IMR-90 (cell line): Measurements from ENCODE around the gene TNFRSF4. TPM values are rescaled to one million over a fixed set of nuclear protein-coding genes. Genes with fewer than 3 reads are reported as not detected.

Experiments used
- ATAC-seq: fragments of 200-7000 bp; cut with Tn5 transposase; 2 replicates; pipeline ENCODE4 v1.9.1; 2020; ENCODE audit warnings: low read depth, mild to moderate bottlenecking, moderate library complexity
- BruUV-seq: library from RNA; stranded (reverse); fragments of 400-500 nt; replicated peaks from 2 replicates; lab custom pipeline; 2021; lab: Mats Ljungman, UMichigan
- CTCF ChIA-PET: fragments of 300-600 bp; formaldehyde crosslinking; extraction: SDS; loops from one replicate; lab custom pipeline; 2021; ENCODE audit warnings: antibody characterized with exemption; lab: Yijun Ruan, JAX
- POLR2A ChIA-PET: fragments of 300-600 bp; sonication (Branson Sonifier 250); formaldehyde crosslinking; loops from one replicate; lab custom pipeline; 2022; ENCODE audit warnings: antibody characterized with exemption; ENCODE audit not compliant: unreplicated experiment; lab: Charles Lee
- DNase-seq: peaks from one replicate; pipeline ENCODE4 v3.0.0; 2013
- H2AFZ ChIP-seq: replicated peaks from 2 replicates; pipeline ENCODE3; 2013; ENCODE audit warnings: low read length, mild to moderate bottlenecking; ENCODE audit not compliant: poor library complexity
- H2AK5ac ChIP-seq: 2 replicates; pipeline ENCODE4 v1.6.1; 2013; ENCODE audit warnings: low read depth, low read length, inconsistent platforms
- H2AK9ac ChIP-seq: replicated peaks from 2 replicates; pipeline ENCODE3; 2013; ENCODE audit warnings: mild to moderate bottlenecking, low read depth, low read length, moderate library complexity; ENCODE audit not compliant: poor library complexity
- H2BK120ac ChIP-seq: 2 replicates; pipeline ENCODE4 v1.6.1; 2013; ENCODE audit warnings: low read depth, low read length, inconsistent platforms
- H2BK15ac ChIP-seq: 3 replicates; pipeline ENCODE4 v1.6.1; 2013; ENCODE audit warnings: low read depth, low read length, inconsistent platforms
- H2BK20ac ChIP-seq: 2 replicates; pipeline ENCODE4 v1.6.1; 2013; ENCODE audit warnings: low read depth, mild to moderate bottlenecking, inconsistent platforms, low read length, moderate library complexity
- H2BK5ac ChIP-seq: 2 replicates; pipeline ENCODE4 v1.6.1; 2013; ENCODE audit warnings: mild to moderate bottlenecking, low read depth, low read length, inconsistent platforms; ENCODE audit not compliant: poor library complexity, severe bottlenecking
- H3K14ac ChIP-seq: replicated peaks from 2 replicates; pipeline ENCODE4 v1.6.1; 2013; ENCODE audit warnings: low read depth, low read length, inconsistent platforms
- H3K18ac ChIP-seq: 2 replicates; pipeline ENCODE4 v1.6.1; 2013; ENCODE audit warnings: low read depth, low read length, control low read depth
- H3K23ac ChIP-seq: 2 replicates; pipeline ENCODE4 v1.6.1; 2013; ENCODE audit warnings: low read depth, low read length, inconsistent platforms
- H3K27ac ChIP-seq: 2 replicates; pipeline ENCODE4 v1.5.1; 2013; ENCODE audit warnings: mild to moderate bottlenecking, control low read depth, low read length; ENCODE audit not compliant: insufficient read depth
- H3K27me3 ChIP-seq: 2 replicates; pipeline ENCODE4 v1.6.1; 2013; ENCODE audit warnings: low read length; ENCODE audit not compliant: control insufficient read depth, insufficient read depth
- H3K36me3 ChIP-seq: 2 replicates; pipeline ENCODE4 v1.6.1; 2013; ENCODE audit warnings: low read length, mixed read lengths; ENCODE audit not compliant: control insufficient read depth, insufficient read depth
- H3K4ac ChIP-seq: 2 replicates; pipeline ENCODE4 v1.6.1; 2013; ENCODE audit warnings: low read depth, low read length, inconsistent platforms
- H3K4me1 ChIP-seq: 2 replicates; pipeline ENCODE4 v1.6.1; 2013; ENCODE audit warnings: low read length, mixed read lengths; ENCODE audit not compliant: control insufficient read depth, insufficient read depth
- H3K4me2 ChIP-seq: 2 replicates; pipeline ENCODE4 v1.6.1; 2013; ENCODE audit warnings: low read depth, mild to moderate bottlenecking, control low read depth, low read length, moderate library complexity
- H3K4me3 ChIP-seq: 2 replicates; pipeline ENCODE4 v1.5.1; 2013; ENCODE audit warnings: low read depth, mild to moderate bottlenecking, control low read depth, low read length, moderate library complexity; ENCODE audit not compliant: insufficient read depth
- H3K56ac ChIP-seq: 2 replicates; pipeline ENCODE4 v1.6.1; 2013; ENCODE audit warnings: low read length, inconsistent platforms; ENCODE audit not compliant: insufficient read depth; ENCODE audit errors: extremely low read depth
- H3K79me1 ChIP-seq, 2 experiments: 2 replicates each; pipeline ENCODE4 v1.6.1; 2013; ENCODE audit warnings: low read length in 2 of 2, inconsistent platforms in 1 of 2, low read depth in 1 of 2
- H3K9ac ChIP-seq: 2 replicates; pipeline ENCODE4 v1.6.1; 2013; ENCODE audit warnings: low read depth, low read length, control low read depth
- H3K9me1 ChIP-seq: 2 replicates; pipeline ENCODE4 v1.6.1; 2013; ENCODE audit warnings: low read length, inconsistent platforms; ENCODE audit not compliant: insufficient read depth
- H3K9me3 ChIP-seq: 2 replicates; pipeline ENCODE4 v1.6.1; 2013; ENCODE audit warnings: low read length; ENCODE audit not compliant: control insufficient read depth, insufficient read depth
- H4K20me1 ChIP-seq: 2 replicates; pipeline ENCODE4 v1.6.1; 2013; ENCODE audit warnings: low read length, inconsistent platforms; ENCODE audit not compliant: insufficient read depth
- H4K5ac ChIP-seq: 2 replicates; pipeline ENCODE4 v1.6.1; 2013; ENCODE audit warnings: mild to moderate bottlenecking, low read depth, low read length, control low read depth
- H4K8ac ChIP-seq, 2 experiments: 2 replicates each; pipeline ENCODE4 v1.6.1; 2013; ENCODE audit warnings: low read depth in 2 of 2, low read length in 2 of 2, control low read depth in 1 of 2, inconsistent platforms in 1 of 2
- H4K91ac ChIP-seq: 2 replicates; pipeline ENCODE4 v1.6.1; 2013; ENCODE audit warnings: low read depth, low read length, inconsistent platforms; ENCODE audit not compliant: insufficient read depth
- RFX5 ChIP-seq: IDR thresholded peaks from 2 replicates; pipeline ENCODE4 v1.8.0; 2012; ENCODE audit warnings: low read depth, mild to moderate bottlenecking, low read length, moderate library complexity
- WGBS, 2 experiments: methylation state at CpG; one replicate each; pipeline versions ENCODE4 v1.1.5 to v1.1.7; 2013; ENCODE audit warnings: missing lambda C conversion rate in 2 of 2; ENCODE audit not compliant: insufficient read length in 1 of 2; ENCODE audit errors: extremely low coverage in 2 of 2; 5-methylcytosine and 5-hydroxymethylcytosine counted together
- dilution Hi-C: fragments of 300-500 bp; cut with HindIII; formaldehyde crosslinking; loops from one replicate; pipeline ENCODE4 v1.14.3; 2018; ENCODE audit warnings: low sequenced_read_pairs; ENCODE audit not compliant: unreplicated experiment
- in situ Hi-C: fragments of 300-500 bp; cut with MboI; formaldehyde crosslinking; loops from 3 replicates; pipeline ENCODE4 v1.14.3; 2019; ENCODE audit warnings: low sequenced_read_pairs, inconsistent platforms, mixed read lengths
- intact Hi-C: fragments of 100-400 bp; cut with micrococcal nuclease; formaldehyde crosslinking; loops from 2 replicates; pipeline ENCODE4 v1.10.0; 2022
- polyA plus RNA-seq, 3 experiments: library from polyadenylated mRNA; depleted of rRNA; stranded (reverse); fragments of >200 nt; gene quantifications; 2 replicates each; pipeline ENCODE4 v1.2.3, GENCODE V29; 2012; ENCODE audit warnings: low replicate concordance in 1 of 3
- total RNA-seq: library from RNA; depleted of rRNA; stranded (reverse); fragments of >200 nt; gene quantifications from 2 replicates; pipeline ENCODE4 v1.2.3, GENCODE V29; 2012

The TNFRSF4 gene
- total and polyA plus RNA-seq, 2 of the 4 experiments (the other 2 are of a cell fraction) = 0.15 TPM; not detected in 1

DNA sequence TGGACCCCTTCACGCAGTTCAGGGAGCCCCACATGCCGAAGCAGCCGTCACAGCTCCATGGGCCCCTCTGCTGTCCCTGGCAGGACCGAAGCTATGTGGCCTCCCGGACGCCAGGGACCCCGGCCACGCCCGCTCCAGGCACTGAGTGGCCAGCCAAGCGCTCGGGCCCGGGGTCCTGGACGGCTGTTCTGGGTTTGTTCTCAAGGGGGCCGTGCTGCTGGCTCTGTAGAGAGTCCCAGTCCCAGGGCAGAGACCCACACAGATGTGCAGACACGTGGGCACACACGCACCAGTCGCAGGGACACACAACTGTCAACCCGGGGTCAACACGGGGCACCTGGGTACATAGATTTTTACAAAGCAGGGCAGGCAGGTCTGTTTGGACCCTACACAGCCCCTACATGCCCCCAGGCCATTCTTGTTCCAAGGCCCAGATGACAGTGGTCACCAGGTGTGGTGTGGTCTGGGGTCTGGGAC is 24.8 kb upstream of the TNFRSF4 start:
- no peak overlapping the region for H2BK120ac ChIP-seq
- no peak overlapping the region for H3K18ac ChIP-seq
- peak overlapping the region; percentile 70; the same call in 1 of the 2 replicates for H2AK5ac ChIP-seq
- H3K9ac ChIP-seq = no peak overlapping the region
- no peaks in the 10 kb centered on the region for H4K20me1 ChIP-seq
- 81% methylated on average over 9 of the region's 19 CpGs; no CpG with 5 or more reads in 1 of the 2 experiments for WGBS, 2 experiments
- no peak overlapping the region for H2BK15ac ChIP-seq
- H4K91ac ChIP-seq = no peak overlapping the region
- no peak overlapping the region for H3K4me3 ChIP-seq
- BruUV-seq = no TSS peak
- ChIA-PET POLR2A (interaction anchor here (0.5 kb wide), 1 partner anchor 30 kb away, joined by 3 read pairs; no protein-coding TSS in a partner anchor), CTCF (no interaction called here)
- H2AK9ac ChIP-seq = peak overlapping the region; percentile 37
- H3K27me3 ChIP-seq = no peaks in the 10 kb centered on the region
- H3K36me3 ChIP-seq = peaks cover 2% of the 10 kb centered on the region; the same call in 1 of the 2 replicates
- H3K56ac ChIP-seq = no peak overlapping the region
- in situ Hi-C loops = no loop called here
- no peak overlapping the region for H2BK20ac ChIP-seq
- no peak for ATAC-seq
- no peak overlapping the region for H2BK5ac ChIP-seq
- H3K4me2 ChIP-seq = no peak overlapping the region
- no peak overlapping the region for H4K8ac ChIP-seq
- no peak overlapping the region for H3K27ac ChIP-seq
- no peak for TF ChIP-seq RFX5
- intact Hi-C loops = no loop called here
- H3K4me1 ChIP-seq = peaks cover 14% of the 10 kb centered on the region
- no peak overlapping the region for H3K4ac ChIP-seq
- H3K14ac ChIP-seq = no peak overlapping the region
- no peak for DNase-seq
- H3K9me1 ChIP-seq = no peaks in the 10 kb centered on the region
- peaks cover 3 to 23% of the 10 kb centered on the region in 2 experiments; a peak in 3 of 4 replicates for H3K79me1 ChIP-seq
- no peak overlapping the region for H3K23ac ChIP-seq
- no peaks in the 10 kb centered on the region for H3K9me3 ChIP-seq
- H2AFZ ChIP-seq = no peak overlapping the region
- no peak overlapping the region for H4K5ac ChIP-seq
- dilution Hi-C loops = no loop called here
